HG03025 (cell line): ENCODE data around the gene PLSCR3.

Source experiments
- ATAC-seq: cut with Tn5 transposase; IDR thresholded peaks from one replicate; pipeline ENCODE4 v1.9.1; 2021; ENCODE audit warnings: mild to moderate bottlenecking, moderate library complexity; ENCODE audit not compliant: unreplicated experiment, low FRiP score

PLSCR3 gene

GRCh38 chr17:7352503-7352889 lies 41.8 kb downstream of the PLSCR3 start:
- ATAC-seq: no peak

GRCh38 chr17:7351665-7352502 lies 42.4 kb downstream of the PLSCR3 start, which contains the start of gene KCTD11:
Gene KCTD11, plus strand, starts transcription at chr17:7352162.
- ATAC-seq: peak; percentile 49

- no peak for ATAC-seq
These were observed 45.7 kb downstream of the PLSCR3 start for GRCh38 chr17:7348478-7349242.

- ATAC-seq: no peak
These were observed 46.5 kb downstream of the PLSCR3 start for GRCh38 chr17:7347630-7348477.

- ATAC-seq: no peak
These were observed 47.3 kb downstream of the PLSCR3 start for GRCh38 chr17:7346761-7347614.

GRCh38 chr17:7343250-7343649 lies 51.1 kb downstream of the PLSCR3 start:
- no peak for ATAC-seq

- ATAC-seq: no peak
These were observed 52.5 kb downstream of the PLSCR3 start for GRCh38 chr17:7341842-7342241.

GRCh38 chr17:7340179-7340578 lies 54.1 kb downstream of the PLSCR3 start:
- no peak for ATAC-seq
